C4-2B (cell line): ENCODE measurements around the gene GTPBP3.

ENCODE experiments used
- ZFX ChIP-seq: fragments of 450-650 bp; IDR thresholded peaks from 2 replicates; pipeline ENCODE4 v1.6.1; 2017
- TF ChIP-seq, protein P1 (sequence below): fragments of 450-650 bp; conservative IDR thresholded peaks from 2 replicates; pipeline ENCODE4 v1.5.1; 2017; ENCODE audit warnings: mild to moderate bottlenecking

DNA sequence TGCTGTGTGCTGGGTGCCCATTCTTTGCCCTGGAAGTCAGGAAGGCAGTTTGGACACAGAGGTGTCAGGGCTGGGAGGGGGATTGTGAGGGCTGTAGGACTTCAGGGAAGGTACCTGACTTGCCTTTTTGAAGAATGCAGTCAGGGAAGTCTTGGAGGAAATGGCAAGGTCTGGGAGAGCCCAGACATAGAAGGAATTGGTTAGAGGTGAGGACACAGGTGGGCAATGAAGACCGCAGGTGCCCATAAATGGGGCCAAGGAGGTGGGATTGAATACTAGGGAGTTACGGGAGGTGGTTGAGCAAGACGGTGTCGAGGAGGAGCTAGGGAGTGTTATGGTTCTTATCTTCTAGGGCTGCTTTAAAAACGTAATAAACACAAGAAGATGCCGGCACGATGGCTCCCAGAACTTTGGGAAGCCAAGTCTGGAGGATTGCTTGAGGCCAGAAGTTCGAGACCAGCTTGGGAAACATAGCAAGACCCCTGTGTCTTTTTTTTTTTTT is 29.4 kb upstream of the GTPBP3 start:
- TF ChIP-seq, protein P1, sequence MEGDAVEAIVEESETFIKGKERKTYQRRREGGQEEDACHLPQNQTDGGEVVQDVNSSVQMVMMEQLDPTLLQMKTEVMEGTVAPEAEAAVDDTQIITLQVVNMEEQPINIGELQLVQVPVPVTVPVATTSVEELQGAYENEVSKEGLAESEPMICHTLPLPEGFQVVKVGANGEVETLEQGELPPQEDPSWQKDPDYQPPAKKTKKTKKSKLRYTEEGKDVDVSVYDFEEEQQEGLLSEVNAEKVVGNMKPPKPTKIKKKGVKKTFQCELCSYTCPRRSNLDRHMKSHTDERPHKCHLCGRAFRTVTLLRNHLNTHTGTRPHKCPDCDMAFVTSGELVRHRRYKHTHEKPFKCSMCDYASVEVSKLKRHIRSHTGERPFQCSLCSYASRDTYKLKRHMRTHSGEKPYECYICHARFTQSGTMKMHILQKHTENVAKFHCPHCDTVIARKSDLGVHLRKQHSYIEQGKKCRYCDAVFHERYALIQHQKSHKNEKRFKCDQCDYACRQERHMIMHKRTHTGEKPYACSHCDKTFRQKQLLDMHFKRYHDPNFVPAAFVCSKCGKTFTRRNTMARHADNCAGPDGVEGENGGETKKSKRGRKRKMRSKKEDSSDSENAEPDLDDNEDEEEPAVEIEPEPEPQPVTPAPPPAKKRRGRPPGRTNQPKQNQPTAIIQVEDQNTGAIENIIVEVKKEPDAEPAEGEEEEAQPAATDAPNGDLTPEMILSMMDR, result no peak
- no peak for TF ChIP-seq ZFX
